ENCODE results near the gene NHLRC2. TPM values are rescaled to one million over a fixed set of nuclear protein-coding genes. Genes with fewer than 3 reads are reported as not detected.

The NHLRC2 gene
- total and polyA plus RNA-seq, 10 of the 15 experiments (the other 5 are each of a cell fraction or from before 2014, with no cell fraction given): 1.9 to 31.3 (median 15.9) TPM

- POLR2A ChIA-PET: no interaction called here
- in situ Hi-C loops (cut with MboI): no loop called here
- no TSS peak for BruUV-seq (replicated peaks)
- H2AFZ ChIP-seq (ENCODE audit: control insufficient read depth, low read depth, low read length): no peak overlapping the region
- TF ChIP-seq ZZZ3 (IDR thresholded peaks at IDR 0.05; ENCODE audit: control insufficient read depth, insufficient read length, low read depth): no peak
- TF ChIP-seq NR2C2 (IDR thresholded peaks at IDR 0.05; ENCODE audit: borderline replicate concordance, control insufficient read depth, insufficient read length, low read depth): no peak
- no peak for TF ChIP-seq CBFB (IDR thresholded peaks at IDR 0.05; ENCODE audit: low read depth)
- no peak for TF ChIP-seq ATF3 (IDR thresholded peaks at IDR 0.05; ENCODE audit: borderline replicate concordance, extremely low read depth, low read depth, low read length)
- no peak for TF ChIP-seq ASH2L (IDR thresholded peaks at IDR 0.05; ENCODE audit: borderline replicate concordance, low read depth)
- TF ChIP-seq YY1 (IDR thresholded peaks at IDR 0.05; ENCODE audit: low read depth, low read length): no peak
- TF ChIP-seq NR2C1 (IDR thresholded peaks at IDR 0.05): no peak
- TF ChIP-seq MEF2B (IDR thresholded peaks at IDR 0.05; ENCODE audit: partially characterized antibody, poor library complexity, severe bottlenecking): no peak
- no peak for TF ChIP-seq STAT3 (IDR thresholded peaks at IDR 0.05; ENCODE audit: low read depth, low read length)
- no peak for TF ChIP-seq IRF4 (IDR thresholded peaks at IDR 0.05; ENCODE audit: low read depth, low read length)
- TF ChIP-seq ZBTB40 (IDR thresholded peaks at IDR 0.05; ENCODE audit: borderline replicate concordance): no peak
- no peak for TF ChIP-seq HDAC2 (IDR thresholded peaks at IDR 0.05)
- intact Hi-C loops (cut with micrococcal nuclease; ENCODE audit: unreplicated experiment): no loop called here
- H3K4me1 ChIP-seq (ENCODE audit: control insufficient read depth, insufficient read depth, low read length): no peaks in the 10 kb centered on the region
- ATAC-seq (no peak), FAIRE-seq (no peak), DNase-seq (ENCODE audit: low read depth, low spot score) (no peak)
- H3K36me3 ChIP-seq (ENCODE audit: control insufficient read depth in 2 of 2, insufficient read depth in 2 of 2, low read length in 1 of 2): no peaks in the 10 kb centered on the region
- H3K9me3 ChIP-seq (replicated peaks; ENCODE audit: control insufficient read depth, insufficient read depth, low read length): no peaks in the 10 kb centered on the region
- H3K4me3 ChIP-seq: no peak overlapping the region
- SMC1A ChIA-PET (ENCODE audit: uncharacterized antibody, unreplicated experiment): interaction anchor here (0.8 kb wide), 1 partner anchor 9 kb away, joined by 3 read pairs; no protein-coding TSS in a partner anchor
- 80% methylated on average over 4 of the region's 4 CpGs for WGBS (ENCODE audit: insufficient coverage, insufficient replicate concordance, low lambda C conversion rate, missing lambda C conversion rate)
- H3K27ac ChIP-seq (ENCODE audit: control insufficient read depth, insufficient read depth): no peak overlapping the region
- RAD21 ChIA-PET (ENCODE audit: unreplicated experiment): no interaction called here
- H3K9ac ChIP-seq (ENCODE audit: control insufficient read depth, insufficient read depth, low read length): no peak overlapping the region
- no peaks in the 10 kb centered on the region for H4K20me1 ChIP-seq (ENCODE audit: control insufficient read depth, insufficient read depth)
- no peaks in the 10 kb centered on the region for H3K79me2 ChIP-seq (ENCODE audit: control insufficient read depth, insufficient read depth, low read length)
- H3K4me2 ChIP-seq (ENCODE audit: control insufficient read depth, insufficient read depth): no peak overlapping the region
- no peaks in the 10 kb centered on the region for H3K27me3 ChIP-seq (replicated peaks in 1 of 2; ENCODE audit: control insufficient read depth in 2 of 2, insufficient read depth in 2 of 2, low read length in 1 of 2)
- CTCF ChIA-PET: no interaction called here
These were observed 34.5 kb upstream of the NHLRC2 start for GRCh38 chr10:113819989-113820388.
